Measurements from ENCODE around the gene ZNF653.

ZNF653 gene

GRCh38 chr19:11451871-11452619, 53.6 kb downstream of the ZNF653 start:
- no peak overlapping the region for H3K4me3 ChIP-seq
- H3K27ac ChIP-seq, result no peak overlapping the region
- TF ChIP-seq, protein P1, sequence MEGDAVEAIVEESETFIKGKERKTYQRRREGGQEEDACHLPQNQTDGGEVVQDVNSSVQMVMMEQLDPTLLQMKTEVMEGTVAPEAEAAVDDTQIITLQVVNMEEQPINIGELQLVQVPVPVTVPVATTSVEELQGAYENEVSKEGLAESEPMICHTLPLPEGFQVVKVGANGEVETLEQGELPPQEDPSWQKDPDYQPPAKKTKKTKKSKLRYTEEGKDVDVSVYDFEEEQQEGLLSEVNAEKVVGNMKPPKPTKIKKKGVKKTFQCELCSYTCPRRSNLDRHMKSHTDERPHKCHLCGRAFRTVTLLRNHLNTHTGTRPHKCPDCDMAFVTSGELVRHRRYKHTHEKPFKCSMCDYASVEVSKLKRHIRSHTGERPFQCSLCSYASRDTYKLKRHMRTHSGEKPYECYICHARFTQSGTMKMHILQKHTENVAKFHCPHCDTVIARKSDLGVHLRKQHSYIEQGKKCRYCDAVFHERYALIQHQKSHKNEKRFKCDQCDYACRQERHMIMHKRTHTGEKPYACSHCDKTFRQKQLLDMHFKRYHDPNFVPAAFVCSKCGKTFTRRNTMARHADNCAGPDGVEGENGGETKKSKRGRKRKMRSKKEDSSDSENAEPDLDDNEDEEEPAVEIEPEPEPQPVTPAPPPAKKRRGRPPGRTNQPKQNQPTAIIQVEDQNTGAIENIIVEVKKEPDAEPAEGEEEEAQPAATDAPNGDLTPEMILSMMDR (IDR thresholded peaks at IDR 0.05), result no peak
- DNase-seq (ENCODE audit: low spot score), result no peak

DNA sequence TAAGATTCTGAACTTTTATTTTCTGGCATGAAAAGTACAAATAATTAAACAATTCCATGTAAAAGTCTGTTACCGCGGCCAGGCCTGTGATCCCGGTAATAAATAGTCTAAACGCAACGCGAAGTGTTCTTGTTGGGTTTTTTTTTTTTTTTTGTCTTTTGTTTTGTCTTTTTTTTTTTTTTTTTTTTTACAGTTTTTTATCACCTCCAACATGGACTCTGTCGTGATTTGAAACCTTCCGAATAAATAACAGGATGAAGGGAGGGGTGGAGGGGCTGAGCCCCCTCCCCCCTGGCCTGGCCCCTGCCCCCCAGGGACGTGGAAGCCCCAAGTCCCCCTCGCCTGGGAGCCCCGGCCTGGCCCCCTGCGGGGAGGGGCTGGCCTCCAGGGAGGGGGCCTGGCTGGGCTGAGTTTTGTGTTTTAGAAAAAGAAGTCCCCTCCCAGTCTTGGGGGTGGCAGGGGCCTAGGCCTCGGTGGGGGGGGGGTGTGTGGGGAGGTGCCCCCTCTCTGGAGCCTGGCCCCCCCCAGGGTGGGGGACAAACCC, 54.2 kb downstream of the ZNF653 start:
- TF ChIP-seq, protein P1 (IDR thresholded peaks at IDR 0.05), result no peak
- no peak for DNase-seq (ENCODE audit: low spot score)
- no peak overlapping the region for H3K27ac ChIP-seq
- no peak overlapping the region for H3K4me3 ChIP-seq

DNA sequence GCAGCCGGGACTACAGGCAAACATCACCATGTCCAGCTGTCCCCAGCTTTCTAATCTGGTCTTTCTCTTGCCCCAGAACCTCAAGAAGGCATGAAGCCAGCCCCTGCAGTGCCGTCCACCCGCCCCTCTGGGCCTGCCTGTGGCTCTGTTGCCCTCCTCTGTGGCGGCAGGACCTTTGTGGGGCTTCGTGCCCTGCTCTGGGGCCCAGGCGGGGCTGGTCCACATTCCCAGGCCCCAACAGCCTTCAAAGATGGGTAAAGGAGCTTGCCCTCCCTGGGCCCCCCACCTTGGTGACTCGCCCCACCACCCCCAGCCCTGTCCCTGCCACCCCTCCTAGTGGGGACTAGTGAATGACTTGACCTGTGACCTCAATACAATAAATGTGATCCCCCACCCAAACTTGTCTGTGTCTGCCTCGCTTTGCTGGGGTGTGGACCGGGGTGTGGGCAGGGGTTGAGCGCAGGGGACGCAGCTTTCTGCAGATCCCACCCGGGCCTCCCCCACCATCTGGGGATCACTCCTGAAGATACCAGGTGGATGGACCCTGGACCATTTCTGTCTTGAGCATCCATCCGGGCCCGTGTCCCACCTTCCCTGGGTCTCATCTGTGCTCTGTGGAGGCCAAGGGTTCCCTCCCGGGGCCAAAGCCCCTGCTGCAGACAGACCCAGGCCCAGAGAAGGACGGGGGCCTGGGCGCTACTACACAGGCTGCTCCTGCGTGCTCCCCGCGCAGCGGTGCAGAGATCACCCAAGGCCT, 54.9 kb downstream of the ZNF653 start:
- DNase-seq (ENCODE audit: low spot score), result no peak
- H3K27ac ChIP-seq, result no peak overlapping the region
- TF ChIP-seq, protein P1 (IDR thresholded peaks at IDR 0.05), result no peak
- H3K4me3 ChIP-seq, result no peak overlapping the region

DNA sequence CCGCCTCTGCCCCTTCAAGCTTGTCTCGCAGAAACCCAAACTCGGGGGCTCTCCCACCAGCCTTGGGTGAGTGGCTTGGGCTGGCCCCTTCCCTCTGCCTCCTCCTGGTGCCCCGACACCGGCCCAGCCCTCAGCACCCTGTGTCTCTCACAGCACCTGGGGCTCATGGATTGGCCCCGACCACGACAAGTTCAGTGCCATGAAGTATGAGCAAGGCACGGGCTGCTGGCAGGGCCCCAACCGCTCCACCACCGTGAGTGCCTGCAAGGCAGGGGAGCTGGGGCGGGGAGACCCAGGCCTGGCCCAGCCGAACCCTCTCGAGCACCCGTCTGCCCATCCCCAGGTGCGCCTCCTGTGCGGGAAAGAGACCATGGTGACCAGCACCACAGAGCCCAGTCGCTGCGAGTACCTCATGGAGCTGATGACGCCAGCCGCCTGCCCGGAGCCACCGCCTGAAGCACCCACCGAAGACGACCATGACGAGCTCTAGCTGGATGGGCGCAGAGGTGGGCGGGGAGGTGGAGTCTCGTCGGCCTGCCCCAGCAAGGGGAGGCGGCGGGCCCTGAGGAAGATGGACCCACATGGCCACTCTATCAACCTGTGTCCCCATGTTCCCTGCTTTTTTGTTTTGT, 56.6 kb downstream of the ZNF653 start:
- TF ChIP-seq, protein P1 (IDR thresholded peaks at IDR 0.05), result no peak
- DNase-seq (ENCODE audit: low spot score), result no peak
- H3K4me3 ChIP-seq, result no peak overlapping the region
- no peak overlapping the region for H3K27ac ChIP-seq

- no peak overlapping the region for H3K4me3 ChIP-seq
- DNase-seq (ENCODE audit: low spot score), result no peak
- no peak overlapping the region for H3K27ac ChIP-seq
- TF ChIP-seq, protein P1 (IDR thresholded peaks at IDR 0.05), result no peak
These were observed 57.2 kb downstream of the ZNF653 start for GRCh38 chr19:11448410-11448809.

DNA sequence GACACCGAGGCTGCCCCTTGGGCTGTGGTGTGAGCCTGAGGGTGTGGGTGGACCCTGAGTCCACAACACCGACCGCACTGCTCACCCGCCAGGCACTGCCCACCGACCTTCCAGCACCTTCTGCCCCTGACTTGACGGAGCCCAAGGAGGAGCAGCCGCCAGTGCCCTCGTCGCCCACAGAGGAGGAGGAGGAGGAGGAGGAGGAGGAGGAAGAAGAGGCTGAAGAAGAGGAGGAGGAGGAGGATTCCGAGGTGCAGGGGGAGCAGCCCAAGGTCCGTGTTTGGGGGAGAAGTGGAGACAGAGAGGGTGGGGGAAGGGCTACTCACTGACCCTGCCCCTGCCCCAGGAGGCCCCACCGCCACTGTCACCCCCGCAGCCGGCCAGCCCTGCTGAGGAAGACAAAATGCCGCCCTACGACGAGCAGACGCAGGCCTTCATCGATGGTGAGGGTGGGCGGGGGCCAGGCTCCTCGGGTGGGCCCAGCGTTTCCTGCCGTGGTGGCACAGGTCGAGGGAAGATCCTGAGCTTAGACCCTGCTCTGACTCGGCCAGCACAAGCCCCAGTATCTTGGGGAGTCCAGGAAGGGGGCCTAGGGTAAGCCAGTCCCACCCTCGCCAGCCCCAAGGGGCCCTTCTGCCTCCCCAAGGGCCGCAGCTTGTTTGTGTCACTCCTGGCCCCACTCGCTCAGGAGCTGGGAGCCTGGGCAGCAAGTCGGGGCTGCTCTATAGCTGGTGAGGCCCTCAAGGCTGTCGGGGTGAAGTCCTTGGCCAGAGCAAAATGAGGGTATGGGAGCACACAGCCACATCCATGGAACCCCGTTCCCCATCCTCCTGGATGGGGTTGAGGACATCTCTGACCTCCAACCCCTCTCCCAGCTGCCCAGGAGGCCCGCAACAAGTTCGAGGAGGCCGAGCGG, 58.0 kb downstream of the ZNF653 start:
- DNase-seq (ENCODE audit: low spot score), result no peak
- H3K27ac ChIP-seq, result no peak overlapping the region
- H3K4me3 ChIP-seq, result no peak overlapping the region
- TF ChIP-seq, protein P1 (IDR thresholded peaks at IDR 0.05), result no peak

Data from coronary artery (tissue), 2 donors.